Activated T-cell treated with anti-CD3 and anti-CD28 coated beads, Interleukin-2, amount 50 U/mL, for 1 hour (primary cell): ENCODE results near the gene LRRC28.
A peak's percentile ranks its signal among the peaks of the same experiment; 100 is the strongest.

Experiments
- DNase-seq: peaks from one replicate; pipeline ENCODE4 v3.0.0-alpha.2; 2020

The LRRC28 gene

GRCh38 chr15:99438691-99439523 lies 187.6 kb downstream of the LRRC28 start:
- peak; percentile 25 for DNase-seq

GRCh38 chr15:99439524-99439835 lies 188.2 kb downstream of the LRRC28 start:
- peak; percentile 12 for DNase-seq

GRCh38 chr15:99440029-99440428 lies 188.7 kb downstream of the LRRC28 start:
- DNase-seq: no peak
